Measurements from ENCODE around the gene SAMD4A.
"Not testable (repeated sequence)": the region's sequence is repeated elsewhere in the genome, so short reads cannot be mapped to it uniquely, and the experiment has no call there.

SAMD4A gene

DNA sequence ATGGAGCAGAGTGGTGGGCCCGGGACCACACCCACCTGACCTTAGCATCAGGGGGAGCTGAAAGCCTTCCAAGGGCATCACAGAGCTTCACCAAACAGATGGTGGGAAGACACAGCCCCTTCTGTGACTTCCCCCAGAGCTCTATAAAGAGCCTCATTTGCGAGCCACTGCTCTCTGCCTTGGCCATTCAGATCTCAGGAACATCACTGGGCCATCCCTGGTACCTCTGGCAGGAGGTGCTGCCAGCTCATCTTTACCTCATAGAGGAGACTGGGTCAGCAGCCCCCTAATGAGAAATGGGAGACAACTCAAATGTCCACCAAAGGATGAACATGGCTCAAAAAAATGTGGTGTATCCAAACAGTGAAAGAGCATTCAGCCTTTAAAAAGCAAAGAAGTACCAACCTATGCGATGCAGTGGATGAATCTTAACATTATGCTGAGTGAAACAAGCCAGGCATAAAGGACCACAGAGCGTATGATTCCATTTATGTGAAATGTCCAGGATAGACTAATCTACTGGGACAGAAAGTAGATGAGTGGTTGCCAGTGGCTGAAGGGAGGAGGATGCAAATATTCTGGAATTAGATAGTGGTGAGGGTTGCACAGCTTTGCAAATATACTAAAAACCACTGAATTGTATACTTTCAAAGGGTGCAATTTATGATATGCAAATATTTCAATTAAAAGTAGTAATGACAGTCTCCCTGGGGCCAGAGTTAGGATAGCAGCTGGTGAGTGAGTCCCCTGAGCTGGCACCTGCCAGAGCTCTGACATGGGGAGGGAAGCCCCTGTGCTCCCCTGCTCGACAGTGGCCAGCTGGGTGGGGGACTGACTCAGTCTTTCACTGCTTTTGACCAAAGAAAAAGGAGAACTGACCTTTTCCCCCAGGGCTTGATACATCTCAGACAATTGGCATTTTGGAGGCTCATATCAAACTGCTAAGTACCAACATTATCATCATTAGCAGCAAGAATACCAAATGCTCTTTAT is 219.1 kb downstream of the SAMD4A start:
- no peak for DNase-seq

DNA sequence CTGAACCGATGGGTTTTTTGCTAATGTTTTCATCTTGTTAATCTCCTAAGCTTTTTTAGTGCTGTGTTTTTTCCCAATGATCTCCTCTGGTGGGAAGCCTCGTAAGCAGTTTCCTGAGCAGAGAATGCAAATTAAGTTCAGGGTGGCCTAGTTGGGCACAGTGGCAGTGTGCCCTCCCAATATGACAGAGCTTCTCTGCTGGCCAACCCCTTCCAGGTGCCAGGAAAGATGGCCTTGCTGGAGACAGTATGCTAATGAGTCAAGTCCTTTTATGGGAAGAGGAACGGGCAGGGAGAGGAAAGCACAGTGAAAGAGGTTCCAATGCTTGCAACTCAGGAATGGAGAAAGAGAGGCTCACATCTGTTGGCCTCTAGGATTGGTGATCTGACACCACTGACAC is 219.9 kb downstream of the SAMD4A start:
- DNase-seq: no peak

DNA sequence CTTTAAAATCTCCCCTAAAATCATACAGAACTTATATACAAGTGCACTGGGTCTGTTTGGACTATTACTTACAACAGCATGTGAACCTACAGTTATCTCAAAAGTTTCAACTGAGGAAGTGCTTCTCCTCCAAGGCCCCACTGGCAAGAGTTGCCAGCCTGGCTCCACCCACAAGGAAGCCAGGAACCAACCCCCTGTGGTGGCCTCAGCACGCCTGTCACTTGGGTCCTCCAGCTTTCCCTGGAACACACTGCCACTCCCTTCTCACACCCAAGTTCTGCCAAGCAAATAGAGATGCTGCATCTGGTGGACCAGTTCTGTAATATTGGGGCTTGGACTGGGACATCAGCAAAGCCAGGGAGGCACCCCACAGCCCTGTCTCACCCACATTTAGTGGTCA is 220.3 kb downstream of the SAMD4A start:
- no peak for DNase-seq

DNA sequence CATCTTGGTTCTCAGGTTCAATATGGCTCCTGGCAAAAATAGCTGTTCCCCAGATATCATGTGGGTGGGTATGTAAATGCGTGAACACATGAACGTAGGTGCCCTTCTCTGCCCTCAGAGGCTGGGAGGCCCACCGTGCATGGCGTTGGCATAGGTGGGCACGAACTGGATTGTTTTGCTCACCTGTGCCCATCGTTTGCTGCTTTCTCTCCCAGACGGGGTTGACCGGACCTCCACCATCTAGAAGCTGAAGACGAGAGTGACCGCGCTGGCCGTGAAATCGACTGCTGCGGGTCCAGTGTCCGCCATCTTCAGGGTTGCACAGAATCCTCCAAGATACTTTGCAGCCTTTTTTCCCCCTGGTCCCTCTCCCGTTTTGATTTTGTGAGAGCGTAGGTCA is 221.8 kb downstream of the SAMD4A start:
- DNase-seq: no peak

DNA sequence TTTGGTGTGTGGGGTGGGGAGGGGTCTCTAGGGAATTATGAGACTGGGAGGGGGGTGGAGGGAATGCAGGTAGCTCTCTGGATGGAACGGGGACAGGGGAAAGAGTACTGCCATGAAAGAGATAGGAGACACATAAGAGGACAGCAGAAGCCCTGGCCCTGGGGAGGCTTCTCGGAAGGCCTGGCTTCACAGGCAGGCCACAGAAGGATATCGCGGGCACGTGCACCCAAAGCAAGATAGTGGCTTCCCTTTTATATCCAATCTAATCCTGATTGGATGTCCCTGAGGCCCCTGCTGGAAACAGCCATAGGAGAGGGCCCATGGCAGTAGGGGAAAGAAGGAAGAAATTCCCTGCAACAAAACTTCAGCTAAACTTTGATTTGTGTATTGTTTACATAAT is 222.2 kb downstream of the SAMD4A start:
- DNase-seq: no peak

DNA sequence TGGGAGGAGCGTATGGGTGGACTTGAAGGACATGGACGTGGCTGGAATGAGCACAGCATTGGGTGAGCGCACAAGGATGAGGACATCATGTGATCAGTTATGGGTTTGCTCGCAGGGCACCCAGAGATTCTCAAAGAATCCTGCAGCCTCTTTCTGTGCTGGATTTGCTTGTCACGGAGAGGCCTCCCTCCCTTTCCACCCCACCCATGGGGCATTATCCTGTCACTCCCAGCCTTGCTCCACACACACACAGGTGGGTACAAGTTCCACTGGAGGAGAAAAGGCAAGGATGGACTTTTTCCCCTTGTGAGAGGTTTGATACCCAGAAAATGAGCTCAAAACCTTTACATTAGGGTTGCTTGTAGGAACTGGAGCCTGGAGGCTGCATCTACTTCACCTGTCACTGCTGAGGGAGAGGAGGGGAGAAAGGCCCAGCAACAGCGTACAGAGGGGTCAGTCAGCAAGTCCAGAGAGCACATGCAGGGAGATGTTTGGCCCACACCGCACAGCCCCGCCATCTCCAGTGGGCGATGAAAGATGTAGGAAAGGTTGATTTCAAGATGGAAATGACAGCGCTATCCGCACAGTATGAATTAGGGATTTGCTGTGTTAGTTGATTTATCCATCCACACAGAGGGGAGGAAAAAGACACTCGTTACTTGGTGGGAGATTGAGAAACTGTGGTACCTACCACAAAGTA is 223.0 kb downstream of the SAMD4A start:
- no peak for DNase-seq

DNA sequence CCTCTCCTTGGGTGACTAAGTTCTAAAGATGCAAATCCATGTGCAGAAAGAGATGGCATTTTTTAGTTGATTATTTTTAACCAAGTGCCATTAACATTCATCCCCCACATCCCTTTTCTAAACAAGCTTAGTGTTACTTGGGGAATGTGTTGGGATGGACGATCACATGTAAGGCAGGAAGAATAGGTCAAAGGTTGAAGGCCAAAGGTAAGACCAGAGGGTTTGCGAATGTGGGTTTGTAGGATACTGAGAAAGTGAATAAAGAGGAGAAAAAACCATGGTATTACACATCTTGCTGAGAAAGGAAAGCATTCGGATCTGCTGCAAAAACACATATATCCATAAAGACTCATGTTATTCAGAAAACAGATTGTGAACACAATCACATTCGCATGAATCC is 224.1 kb downstream of the SAMD4A start:
- DNase-seq: no peak

DNA sequence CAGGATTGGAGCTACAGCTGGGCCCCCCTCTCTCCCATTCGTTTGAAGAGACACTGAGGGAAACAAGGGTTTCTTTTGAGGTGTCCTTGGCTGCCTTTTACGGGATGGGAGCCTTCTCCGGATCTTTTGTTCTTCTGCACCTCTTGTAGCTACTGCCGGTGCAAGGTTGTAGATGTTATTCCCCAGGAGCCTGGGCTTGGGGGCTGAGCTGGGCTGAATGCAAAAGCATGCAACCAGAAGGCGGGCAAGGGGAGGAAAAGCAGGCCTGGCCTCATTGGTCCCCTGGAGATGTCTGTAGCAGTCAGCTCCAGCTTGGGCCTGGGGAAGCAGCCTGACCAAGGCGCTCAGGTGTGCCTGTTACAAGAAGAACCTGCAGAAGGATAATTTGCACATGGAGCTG is 225.4 kb downstream of the SAMD4A start:
- DNase-seq: no peak

DNA sequence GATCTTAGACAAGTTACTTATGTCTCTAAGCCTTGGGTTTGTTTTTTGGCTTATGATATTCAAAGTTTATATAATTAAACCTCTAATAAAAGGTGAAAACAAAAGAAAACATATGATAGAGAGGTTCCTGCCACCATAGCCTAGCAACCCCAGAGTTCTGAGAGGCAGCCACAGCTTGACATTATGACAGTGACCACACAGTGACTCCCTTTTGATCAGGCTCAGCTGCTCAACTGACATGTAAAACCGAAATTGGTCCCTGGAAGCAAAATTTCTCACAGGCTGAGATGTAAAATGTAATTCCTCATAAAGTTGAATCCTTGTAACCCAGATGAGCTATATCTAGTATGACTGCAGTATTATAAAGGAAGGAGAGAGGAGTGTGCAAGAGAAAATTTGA is 227.2 kb downstream of the SAMD4A start:
- DNase-seq: no peak

DNA sequence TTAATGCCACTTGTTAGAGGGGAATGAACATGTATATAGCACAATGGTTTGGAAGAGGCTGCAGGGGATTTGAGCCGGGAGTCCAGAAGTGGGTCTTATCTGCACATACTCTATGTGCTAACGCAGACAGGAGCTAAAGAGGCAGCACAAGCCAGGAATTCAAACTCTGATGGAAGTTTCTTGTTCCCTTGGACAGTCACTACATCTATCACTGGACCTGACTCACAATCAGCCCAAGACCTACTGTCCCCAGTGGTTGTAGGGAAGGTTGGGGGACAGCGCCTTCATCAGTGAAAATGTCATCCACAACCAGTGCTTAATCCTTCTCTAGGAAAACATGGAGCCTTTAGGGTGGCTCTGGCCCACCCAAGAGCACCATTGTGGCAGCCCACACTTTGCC is 227.9 kb downstream of the SAMD4A start:
- no peak for DNase-seq

DNA sequence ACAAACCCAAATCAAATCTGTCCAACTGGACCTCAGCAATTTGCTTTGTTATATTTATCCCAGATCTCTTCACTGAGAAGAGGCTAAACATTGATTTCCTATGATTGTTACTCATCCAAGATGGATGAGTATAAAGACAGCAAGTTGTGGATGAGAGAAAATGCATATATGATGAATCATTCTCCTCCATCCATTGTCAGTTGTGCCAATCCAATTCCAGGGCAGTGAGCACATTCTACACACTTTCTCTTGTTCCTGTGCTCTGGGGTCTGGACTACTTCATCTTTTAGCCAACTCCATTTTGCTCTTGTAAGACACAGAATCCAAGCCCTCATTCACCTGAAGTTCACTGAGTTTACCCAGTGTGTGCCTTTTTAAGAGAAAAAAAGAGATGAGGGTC is 230.0 kb downstream of the SAMD4A start:
- DNase-seq: no peak

DNA sequence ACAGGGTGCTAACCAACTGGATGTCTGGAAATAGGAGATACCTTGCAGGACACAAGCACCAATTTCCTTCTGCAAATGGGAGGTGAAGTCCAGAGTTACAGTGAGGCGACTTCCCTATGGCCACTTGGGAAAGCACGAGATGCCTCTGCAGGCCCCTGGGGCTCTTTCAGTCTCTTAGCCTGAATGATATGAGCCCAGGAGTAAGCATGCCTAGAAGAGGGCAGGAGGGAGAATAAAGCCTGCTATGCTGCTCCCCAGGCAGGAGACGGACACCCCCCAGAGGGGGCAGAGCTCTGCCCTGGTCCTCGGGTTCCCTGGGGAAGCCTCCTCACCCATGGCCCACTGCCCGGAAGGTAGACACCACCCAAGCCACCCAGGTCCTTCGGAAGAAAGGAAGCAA is 230.6 kb downstream of the SAMD4A start:
- no peak for DNase-seq

DNA sequence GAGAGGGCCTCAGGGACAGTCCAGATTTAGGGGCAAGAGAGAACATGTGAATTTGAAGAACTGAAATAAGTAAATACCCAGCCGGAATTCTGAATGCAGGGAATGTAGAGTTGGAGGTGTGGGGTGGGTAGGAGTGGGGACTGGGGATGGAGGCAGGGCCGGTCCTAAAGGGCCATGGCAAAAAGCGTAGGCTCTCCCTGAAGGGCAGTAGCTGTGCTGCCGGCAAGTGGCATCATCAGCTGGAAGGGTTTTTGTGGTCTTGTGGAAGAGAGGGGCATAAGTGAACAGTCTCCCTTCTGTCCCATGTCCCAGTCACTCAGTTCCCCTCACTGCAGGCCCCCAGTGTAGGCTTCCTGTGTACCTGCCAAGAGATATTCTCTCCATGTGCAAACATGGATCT is 231.1 kb downstream of the SAMD4A start:
- no peak for DNase-seq

DNA sequence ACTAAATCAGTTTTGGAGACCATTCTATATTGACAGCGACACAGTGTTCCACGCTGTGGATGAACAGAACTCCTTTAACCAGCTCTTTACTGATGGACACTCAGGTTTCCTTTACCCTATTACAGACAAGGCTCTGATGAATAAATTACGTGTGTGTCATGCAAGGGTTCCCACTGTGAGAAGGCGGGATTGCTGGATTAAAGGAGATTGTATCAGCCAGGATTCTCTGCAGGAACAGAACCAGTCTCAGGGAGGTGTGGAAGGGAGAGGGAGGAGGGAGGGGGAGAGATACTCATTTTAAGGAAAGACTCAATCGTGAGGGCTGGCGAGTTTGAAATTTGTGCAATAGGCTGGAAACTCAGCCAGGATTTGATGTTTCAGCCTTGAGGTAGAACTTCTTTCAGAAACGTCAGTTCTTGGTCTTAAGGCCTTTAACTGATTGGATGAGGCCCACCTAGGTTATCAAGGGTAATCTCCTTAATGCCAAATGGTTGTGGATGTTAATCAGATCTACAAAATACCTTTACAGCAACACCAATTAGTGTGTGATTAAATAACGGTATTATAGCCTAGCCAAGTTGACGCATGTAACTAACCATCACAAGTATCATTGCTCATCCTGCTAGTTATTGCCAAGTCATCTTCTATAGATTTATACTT is 231.7 kb downstream of the SAMD4A start:
- DNase-seq: no peak

DNA sequence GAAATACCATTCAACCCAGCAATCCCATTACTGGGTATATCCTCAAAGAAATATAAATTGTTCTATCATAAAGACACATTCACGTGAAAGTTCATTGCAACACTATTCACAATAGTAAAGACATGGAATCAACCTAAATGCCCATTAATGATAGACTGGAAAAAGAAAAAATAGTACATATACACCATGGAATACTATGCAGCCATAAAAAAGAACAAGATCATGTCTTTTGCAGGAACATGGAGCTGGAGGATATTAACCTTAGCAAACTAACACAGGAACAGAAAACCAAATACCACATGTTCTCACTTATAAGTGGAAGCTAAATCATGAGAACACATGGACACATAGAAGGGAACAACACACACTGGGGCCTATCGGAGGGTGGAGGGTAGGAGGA is 234.6 kb downstream of the SAMD4A start:
- not testable (repeated sequence) for DNase-seq

DNA sequence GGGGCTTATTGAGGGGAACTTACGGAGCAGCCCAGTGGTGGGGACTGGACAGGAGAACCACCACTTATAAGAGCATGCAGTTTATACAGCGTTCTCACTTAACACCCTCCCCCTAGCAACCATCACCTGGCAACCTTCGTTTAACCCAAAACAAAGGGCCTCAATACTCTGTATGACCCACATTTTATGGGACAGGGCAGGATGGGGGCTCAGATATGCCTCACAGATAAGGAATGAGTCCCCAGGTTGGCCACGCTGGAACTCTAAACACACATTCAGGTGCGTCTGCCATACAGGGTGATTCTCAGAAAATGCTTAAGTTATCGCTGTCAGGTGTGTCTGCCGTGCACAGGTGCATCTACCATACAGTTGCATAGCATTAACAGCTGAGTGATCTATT is 236.5 kb downstream of the SAMD4A start:
- no peak for DNase-seq

DNA sequence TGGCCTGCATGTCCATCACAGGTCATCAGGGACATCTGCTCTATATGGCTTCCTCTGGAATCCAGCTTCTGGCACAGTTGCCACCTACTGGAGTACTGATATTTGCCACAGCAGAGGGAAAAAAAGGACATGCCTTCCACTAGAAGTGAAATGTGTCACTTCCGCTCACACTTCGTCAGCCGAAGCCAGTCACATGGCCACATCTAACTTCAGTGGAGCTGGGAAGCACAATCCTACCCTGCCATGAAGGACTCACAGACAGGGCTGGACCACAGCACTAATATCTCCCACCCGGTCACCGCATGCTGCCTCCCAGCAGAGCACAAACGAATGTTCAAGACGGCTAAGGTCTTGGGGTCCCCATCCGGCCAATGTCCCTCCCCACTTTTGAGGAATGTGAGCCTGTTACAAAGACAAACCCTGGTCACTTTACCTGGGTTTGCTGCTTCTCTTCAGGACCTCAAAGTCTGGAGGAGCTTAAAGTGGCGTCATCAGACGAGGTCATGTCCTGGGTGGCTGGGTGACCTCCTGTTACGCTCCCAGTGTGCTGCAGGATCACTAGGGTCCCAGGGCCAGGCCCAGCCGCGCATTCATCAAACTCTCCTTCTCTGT is 237.1 kb downstream of the SAMD4A start:
- DNase-seq: no peak

DNA sequence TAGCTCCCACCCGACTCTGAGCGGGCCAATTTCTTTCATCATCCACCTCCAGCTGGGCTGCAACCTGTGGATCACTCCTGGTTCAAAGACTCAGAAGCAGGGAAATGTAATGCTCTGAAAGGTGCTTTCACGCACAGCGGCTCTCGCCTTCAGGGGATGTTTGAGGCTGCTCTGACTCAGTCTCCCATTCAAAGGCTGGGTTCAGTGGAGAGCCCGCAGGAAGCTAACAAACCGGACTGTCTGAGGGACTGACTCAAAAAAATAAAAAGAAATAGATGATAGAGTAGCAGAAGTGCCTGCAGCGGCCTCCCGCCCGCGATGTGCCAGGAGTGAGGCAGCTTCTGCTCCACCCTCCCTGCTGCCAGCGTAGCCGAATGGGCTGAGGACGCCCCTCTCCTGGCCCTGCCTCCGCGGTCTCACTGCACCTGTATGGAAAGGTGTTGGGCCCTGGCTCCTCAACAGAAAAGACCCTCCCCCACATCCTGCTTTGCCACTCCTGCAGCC is 237.7 kb downstream of the SAMD4A start:
- no peak for DNase-seq

DNA sequence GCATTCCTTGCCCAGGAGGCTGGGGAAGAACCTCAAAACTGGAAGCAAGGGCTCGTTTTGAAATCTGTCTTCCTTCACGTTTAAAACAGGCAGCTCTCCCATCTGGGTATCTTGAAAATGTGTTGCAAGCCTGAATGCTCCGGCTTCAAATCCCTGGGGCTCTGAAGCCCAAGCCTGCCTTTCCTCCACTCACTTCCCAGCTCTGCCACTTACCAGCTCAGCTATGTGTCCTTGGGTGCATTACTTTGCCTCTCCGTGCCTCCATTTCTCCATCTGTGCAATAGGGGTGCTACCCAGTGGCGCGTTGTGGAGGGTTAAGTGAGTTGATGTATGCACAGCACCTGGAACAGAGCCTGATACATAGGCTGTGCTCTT is 238.1 kb downstream of the SAMD4A start:
- no peak for DNase-seq

DNA sequence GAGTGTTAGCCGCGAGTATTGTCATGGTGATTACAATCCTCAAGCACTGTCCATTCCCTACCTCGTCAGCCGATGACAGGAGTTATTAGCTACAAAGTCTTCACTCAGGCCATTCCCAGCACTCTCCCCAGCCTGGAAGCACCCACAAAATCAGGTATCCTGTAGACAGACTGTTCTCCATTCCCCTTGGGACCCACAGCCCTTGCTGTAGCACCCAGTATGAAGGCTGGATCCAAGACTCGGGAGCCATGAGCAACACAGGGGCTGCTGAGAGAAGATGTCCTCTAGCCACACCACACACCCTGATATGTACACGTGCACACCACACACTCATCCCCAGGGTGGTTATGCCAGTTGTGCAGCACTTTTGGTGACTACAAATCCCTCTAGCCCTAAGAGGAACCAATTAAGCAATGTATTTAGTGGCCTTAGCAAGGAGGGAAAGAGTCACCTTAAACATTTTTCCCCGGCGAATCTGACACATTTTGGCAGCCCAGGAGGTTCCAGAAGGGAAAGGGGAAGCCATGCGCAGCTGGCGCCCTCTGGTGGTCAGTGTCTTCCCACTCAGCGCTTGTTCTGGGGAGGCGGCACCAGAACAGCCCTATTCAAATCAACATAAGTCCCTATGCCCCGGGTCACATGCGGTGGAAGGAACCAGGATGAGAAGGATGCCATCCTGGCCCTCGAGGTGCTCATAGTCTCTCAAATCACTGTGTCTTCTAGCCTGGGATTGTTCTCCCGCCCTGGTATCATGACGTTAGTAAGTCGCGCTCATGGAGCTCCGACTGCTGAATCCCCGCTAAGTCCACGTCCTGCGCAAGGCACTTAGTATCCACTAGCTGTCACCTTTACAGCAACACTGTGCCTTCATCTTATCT is 238.8 kb downstream of the SAMD4A start:
- peak; percentile 55 to 76 for DNase-seq

DNA sequence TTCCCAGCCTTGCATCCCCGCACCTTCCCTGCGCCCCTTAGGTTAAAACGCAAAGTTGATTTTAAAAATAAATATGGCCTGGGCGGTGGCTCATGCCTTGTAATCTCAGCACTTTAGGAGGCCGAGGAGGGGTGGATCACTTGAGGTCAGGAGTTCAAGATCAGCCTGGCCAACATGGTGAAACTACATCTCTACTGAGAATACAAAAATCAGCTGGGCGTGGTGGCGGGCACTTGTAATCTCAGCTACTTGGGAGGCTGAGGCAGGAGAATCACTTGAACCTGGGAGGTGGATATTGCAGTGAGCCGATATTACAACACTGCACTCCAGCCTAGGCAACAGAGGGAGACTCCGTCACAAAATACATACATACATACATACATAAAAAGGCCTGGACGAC is 239.7 kb downstream of the SAMD4A start:
- DNase-seq: no peak

DNA sequence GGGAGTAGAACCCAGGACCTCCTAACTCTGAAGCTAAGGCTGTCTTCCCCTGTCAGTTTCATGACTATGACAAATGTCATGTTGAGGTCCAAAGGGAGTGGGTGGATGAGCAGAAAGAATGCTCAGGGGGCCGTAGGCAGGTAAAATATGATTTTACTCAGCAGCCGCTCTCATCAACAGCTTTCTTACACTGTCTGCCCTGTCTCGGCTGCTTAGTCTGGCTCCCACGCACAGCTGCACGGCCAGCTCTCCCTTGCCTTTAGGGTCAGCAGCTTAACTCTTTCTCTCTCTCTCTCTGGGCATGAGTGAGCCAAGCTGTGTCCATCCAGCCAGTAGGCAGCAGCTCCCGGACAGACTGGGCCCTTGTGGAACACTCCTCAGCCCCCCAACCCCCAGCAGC is 240.5 kb downstream of the SAMD4A start:
- no peak for DNase-seq

Measured in SHP77 (cell line).